AG09309 (cell line): ENCODE data around the gene SIAH2.
A peak's percentile ranks its signal among the peaks of the same experiment; 100 is the strongest.

Experiments used
- DNase-seq: peaks from one replicate; pipeline ENCODE4 v3.0.0-alpha.2; 2010; ENCODE audit warnings: low read depth
- H3K4me3 ChIP-seq: 2 replicates; pipeline ENCODE4 v1.5.1; 2011; ENCODE audit warnings: mild to moderate bottlenecking, low read depth, low read length, moderate library complexity; ENCODE audit not compliant: control insufficient read depth
- CTCF ChIP-seq: IDR thresholded peaks from 2 replicates; pipeline ENCODE4 v1.5.1; 2011; ENCODE audit warnings: mild to moderate bottlenecking, low read depth, low read length, inconsistent platforms; ENCODE audit not compliant: insufficient read depth, control insufficient read depth; ENCODE audit errors: missing control alignments

SIAH2 gene

GRCh38 chr3:150765949-150766720, 3.2 kb upstream of the SIAH2 start:
- peak; percentile 11 for DNase-seq
- TF ChIP-seq CTCF: no peak
- no peak overlapping the region for H3K4me3 ChIP-seq

- no peak for DNase-seq
- H3K4me3 ChIP-seq: no peak overlapping the region
- TF ChIP-seq CTCF: no peak
Measured at GRCh38 chr3:150764967-150765366, 2.0 kb upstream of the SIAH2 start.

- TF ChIP-seq CTCF: no peak
- no peak for DNase-seq
- no peak overlapping the region for H3K4me3 ChIP-seq
Measured at GRCh38 chr3:150764566-150764965, 1.6 kb upstream of the SIAH2 start.

GRCh38 chr3:150763841-150764483, 993 bp upstream of the SIAH2 start:
- H3K4me3 ChIP-seq: peak overlapping the region; percentile 95
- DNase-seq: peak; percentile 21
- peak; percentile 56 for TF ChIP-seq CTCF

GRCh38 chr3:150762662-150763121, 277 bp downstream of the SIAH2 start:
- DNase-seq: no peak
- TF ChIP-seq CTCF: no peak

GRCh38 chr3:150761831-150762661, 923 bp downstream of the SIAH2 start:
- no peak for DNase-seq
- no peak for TF ChIP-seq CTCF
- H3K4me3 ChIP-seq: peak overlapping the region; percentile 95

More at GRCh38 chr3:150762662-150763121, 277 bp downstream of the SIAH2 start:
- H3K4me3 ChIP-seq: peak overlapping the region; percentile 95
